Measurements from ENCODE around the gene CCS.

DNA sequence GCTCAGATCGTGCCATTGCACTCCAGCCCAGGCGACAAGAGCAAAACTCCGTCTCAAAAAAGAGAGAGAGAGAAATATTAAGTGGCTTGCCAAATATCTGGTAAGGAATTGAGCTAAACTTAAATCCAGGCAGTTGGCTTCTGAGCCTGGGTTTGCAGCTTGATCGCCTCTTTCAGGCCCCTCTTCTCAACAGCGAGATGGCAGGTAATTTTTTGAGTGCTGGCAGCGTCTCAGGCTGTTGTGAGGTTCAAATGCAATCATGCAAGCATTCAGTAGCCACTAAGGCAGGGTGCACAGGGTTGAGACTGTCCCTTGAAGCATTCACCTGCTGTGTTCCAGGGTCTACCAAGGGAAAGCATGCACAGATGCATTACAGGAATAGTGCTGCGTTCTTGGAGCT lies 23.9 kb upstream of the CCS start:
- TF ChIP-seq, protein P1, sequence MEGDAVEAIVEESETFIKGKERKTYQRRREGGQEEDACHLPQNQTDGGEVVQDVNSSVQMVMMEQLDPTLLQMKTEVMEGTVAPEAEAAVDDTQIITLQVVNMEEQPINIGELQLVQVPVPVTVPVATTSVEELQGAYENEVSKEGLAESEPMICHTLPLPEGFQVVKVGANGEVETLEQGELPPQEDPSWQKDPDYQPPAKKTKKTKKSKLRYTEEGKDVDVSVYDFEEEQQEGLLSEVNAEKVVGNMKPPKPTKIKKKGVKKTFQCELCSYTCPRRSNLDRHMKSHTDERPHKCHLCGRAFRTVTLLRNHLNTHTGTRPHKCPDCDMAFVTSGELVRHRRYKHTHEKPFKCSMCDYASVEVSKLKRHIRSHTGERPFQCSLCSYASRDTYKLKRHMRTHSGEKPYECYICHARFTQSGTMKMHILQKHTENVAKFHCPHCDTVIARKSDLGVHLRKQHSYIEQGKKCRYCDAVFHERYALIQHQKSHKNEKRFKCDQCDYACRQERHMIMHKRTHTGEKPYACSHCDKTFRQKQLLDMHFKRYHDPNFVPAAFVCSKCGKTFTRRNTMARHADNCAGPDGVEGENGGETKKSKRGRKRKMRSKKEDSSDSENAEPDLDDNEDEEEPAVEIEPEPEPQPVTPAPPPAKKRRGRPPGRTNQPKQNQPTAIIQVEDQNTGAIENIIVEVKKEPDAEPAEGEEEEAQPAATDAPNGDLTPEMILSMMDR (IDR thresholded peaks at IDR 0.05), result no peak
- TF ChIP-seq POLR2A (IDR thresholded peaks at IDR 0.05), result no peak

Measured in body of pancreas (tissue), 4 donors.